ENCODE results near the gene NRG4.
A peak's percentile ranks its signal among the peaks of the same experiment; 100 is the strongest.
"Not testable (repeated sequence)": the region's sequence is repeated elsewhere in the genome, so short reads cannot be mapped to it uniquely, and the experiment has no call there.

The NRG4 gene

DNA sequence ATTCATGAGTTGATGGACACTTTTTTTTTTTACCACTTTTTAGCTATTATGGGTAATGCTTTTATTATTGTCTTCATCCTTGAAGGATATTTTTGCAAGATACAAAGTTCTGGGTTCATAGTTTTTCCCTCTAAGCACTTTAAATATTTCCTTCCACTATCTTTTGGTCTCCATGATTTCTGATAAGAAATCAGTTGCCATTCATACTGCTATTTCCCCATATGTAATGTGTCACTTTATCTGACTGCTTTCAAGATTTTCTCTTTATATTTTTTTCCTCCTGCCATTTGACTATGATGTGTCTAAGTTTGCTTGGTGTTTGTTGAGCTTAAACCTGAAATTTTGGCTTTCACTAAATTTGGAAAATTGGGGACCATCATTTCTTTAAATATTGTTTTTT, 19.3 kb downstream of the NRG4 start:
- no peak for DNase-seq

DNA sequence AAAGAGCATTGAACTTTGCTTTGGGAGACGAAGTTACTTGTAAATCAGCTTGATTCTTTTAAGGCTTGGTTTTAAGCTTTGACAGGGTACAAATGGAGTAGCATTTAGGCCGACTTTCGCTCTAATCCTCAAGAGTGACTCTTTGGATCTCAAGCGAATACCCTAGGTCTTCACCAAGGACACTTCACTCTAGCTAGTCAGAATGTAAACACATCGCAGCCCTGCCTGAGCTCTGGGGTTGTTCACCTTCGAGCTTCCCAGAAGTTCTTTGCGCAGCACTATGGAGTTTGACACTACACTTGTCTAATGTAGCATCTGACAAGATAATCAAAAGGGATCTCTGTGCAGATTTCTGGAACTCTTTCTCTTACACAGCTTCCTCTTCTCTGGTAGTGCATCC, 22.3 kb downstream of the NRG4 start:
- DNase-seq, result no peak

DNA sequence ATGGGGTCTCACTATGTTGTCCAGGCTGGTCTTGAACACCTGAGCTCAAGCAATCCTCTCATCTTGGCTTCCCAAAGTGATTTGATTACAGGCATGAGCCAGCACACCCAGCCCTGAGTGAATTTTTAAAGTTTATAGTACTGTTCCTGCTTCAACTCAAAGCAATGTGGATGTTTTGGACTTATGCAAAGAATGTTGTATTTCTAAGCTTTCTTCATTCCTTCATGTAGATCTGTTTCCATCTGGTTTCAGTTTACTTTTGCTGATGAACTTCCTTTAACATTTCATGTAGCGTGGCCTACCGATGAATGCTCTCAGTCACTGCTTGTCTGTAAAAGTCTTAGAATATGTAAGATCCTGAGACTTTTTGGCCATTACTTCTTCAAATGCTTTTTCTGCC, 23.2 kb downstream of the NRG4 start:
- DNase-seq, result no peak

DNA sequence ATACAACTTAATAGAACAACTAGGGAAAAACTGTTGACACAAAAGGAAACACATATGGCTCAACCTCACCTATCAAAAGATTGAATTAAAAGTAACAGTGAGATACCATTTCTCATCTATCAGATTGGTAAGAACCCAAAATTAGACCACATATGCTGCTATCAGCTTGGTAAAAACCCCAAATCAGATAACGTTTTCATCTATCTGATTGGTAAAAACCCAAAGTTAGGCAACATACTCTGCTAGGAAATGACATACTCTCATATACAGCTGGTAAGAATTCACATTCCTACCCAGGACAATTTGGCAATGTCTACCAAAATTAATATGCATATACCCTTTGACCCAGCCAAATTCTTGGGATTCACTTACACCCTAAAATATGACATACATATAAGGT, 26.3 kb downstream of the NRG4 start:
- DNase-seq, result peak in 1 of 5 experiments; percentile 58

DNA sequence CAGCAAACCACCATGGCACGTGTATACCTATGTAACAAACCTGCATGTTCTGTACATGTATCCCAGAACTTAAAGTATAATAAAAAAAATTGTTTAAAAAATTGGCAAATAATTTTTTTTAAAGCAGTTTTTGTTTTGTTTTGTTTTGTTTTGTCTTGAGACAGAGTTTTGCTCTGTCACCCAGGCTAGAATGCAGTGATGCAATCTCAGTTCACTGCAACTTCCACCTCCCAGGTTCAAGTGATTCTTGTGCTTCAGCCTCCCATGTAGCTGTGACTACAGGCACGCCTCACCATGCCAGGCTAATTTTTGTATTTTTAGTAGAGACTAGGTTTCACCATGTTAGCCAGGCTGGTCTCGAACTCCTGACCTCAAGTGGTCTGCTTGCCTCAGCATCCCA, 27.5 kb downstream of the NRG4 start:
- not testable (repeated sequence) for DNase-seq

DNA sequence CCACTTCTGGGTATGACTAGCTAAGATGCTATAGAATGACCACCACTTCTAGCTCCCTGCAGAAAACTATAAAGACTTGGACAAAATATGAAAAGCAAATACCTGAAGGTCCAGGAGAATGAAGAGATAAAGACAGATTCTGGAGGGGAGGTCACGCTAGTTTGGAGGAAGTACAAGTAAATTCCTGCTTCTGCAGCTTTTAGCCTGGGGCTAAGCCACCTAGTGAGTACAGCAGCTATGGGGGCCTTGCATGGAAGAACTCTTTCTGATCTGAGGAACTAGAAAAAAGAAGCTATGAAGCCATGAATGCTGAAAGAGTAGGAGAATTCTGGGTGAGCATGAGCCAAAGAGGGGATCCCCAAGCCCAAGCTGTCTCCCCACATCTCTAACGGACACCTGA, 29.8 kb downstream of the NRG4 start:
- DNase-seq, result no peak

DNA sequence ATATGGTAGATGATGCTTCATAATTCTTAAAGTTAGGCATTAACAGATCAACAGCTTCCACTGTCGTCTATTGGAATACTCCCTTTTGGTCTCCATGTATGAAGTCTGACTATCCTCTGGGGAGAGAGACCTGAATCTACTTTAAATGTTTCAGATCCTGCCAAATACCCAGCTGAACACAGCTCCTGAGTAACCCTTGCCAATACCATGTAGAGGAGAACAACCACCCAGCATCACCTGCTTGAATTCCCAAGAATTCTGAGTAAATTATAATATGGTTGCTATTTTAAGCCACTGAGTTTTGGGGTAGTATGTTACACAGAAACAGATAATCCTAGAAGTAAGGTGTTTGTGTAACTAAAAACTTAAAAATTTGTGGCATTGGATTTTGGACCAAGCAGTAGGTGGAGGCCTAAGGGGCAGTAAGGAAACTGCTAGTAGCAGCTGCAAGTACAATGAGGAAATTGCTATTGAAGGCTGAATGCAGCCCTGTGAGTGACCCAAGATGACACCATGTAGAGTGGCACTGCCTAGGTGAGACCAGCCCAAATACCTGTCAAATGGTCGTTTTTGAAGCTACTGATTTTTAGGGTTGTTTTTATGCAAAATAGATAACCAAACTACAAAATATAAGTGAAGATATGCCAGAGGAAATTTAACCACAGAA, 30.9 kb downstream of the NRG4 start:
- DNase-seq, result no peak

DNA sequence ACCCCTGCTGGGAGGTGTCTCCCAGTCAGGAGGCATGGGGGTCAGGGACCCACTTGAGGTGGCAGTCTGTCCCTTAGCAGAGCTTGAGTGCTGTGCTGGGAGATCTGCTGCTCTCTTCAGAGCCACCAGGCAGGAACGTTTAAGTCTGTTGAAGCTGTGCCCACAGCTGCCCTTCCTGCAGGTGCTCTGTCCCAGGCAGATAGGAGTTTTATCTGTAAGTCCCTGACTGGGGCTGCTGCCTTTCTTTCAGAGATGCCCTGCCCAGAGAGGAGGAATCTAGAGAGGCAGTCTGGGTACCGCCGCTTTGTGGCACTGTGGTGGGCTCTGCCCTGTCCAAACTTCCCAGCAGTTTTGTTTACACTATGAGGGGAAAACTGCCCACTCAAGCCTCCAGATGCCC, 35.5 kb downstream of the NRG4 start:
- DNase-seq, result not testable (repeated sequence)

DNA sequence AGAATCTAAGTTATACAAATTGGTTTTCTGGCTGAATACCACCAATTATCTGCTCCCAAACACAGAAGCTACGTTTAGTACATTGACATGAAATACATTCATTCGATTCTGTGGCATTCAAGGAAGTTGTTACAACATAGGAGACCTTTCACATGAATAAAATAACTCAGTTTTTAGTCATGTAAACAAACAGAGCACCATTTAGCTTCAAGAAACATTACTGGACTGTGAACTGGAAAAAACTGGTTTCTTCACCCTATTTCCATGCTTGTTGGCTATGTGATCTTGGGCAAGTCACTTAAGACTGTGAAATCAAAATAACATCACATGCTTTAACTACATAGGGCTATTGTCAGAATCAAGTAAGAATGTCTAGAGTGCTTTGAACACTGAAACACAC, 46.2 kb downstream of the NRG4 start:
- no peak for DNase-seq

DNA sequence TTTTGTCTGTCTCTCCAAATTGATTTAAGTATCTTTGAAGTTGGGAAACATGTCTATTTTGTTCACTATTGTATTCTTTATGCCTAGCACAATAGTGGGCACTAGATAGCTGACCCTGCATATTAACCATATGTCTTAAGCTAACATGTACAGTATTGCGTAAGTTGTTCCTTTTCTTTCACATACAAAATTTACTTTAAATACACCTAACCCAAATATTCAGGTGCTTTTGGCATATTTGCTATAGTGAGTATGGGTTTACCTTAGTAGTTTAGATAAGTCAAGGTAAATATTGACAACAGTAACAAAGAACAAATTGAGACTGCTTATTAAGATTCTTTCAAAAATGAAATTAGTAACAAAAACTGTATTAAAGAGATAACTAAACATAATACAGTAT, 50.9 kb downstream of the NRG4 start:
- DNase-seq, result no peak

DNA sequence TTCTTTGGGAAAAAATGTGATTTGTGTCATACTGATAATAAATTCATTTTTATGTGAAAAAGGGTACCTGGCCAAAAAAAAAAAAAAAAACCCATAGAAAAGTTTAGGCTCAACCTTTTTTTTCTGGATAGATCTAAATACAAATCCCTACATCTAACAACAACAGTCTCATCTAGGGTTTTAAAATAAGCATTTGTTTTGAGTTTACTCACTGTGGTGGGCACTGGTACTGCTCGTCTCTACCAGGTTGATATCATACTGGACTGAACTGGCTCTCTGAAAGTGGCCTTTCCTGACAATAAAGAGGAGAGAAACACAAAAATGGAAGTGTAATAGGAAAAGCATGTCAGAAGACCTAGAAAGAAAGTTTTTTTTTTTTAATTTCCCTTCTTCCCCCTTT, 56.5 kb downstream of the NRG4 start:
- DNase-seq, result no peak

DNA sequence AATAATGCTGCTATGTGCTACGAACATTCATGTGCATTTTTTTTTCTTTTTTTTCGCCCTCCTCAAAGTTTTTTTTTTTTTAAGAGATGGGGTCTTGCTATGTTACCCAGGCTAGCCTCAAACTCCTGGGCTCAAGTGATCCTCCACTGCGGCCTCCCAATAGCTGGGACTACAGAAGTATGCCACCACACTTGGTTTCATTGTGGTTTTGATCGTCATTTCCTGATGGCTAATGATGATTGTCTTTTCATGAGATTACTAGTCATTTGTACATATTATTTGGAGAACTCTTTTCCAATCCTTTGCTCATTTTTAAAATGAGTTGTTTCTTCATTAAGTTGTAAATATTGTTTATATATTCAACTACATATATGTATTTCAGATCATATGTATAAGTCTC, 59.7 kb downstream of the NRG4 start:
- DNase-seq, result peak in 1 of 5 experiments; percentile 42

DNA sequence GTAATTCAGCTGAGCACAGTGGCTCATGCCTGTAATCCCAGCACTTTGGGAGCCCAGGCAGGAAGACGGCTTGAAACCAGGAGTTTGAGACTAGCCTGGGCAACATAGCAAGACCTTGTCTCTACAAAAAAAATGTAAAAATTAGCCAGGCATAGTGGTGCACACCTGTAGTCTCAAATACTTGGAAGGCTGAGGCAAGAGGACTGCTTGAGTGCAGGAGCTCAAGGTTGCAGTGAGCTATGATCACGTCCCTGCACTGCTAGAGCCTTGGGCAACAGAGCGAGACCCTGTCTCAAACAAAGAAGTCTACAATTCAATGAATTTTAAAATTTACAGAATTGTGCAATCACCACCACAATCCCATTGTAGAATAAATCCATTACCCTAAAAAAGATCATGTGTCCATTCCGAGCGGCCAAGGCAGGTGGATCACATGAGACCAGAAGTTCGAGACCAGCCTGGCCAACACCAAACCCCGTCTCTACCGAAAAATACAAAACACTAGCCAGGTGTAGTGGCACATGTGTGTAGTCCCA, 63.4 kb downstream of the NRG4 start:
- no peak for DNase-seq

DNA sequence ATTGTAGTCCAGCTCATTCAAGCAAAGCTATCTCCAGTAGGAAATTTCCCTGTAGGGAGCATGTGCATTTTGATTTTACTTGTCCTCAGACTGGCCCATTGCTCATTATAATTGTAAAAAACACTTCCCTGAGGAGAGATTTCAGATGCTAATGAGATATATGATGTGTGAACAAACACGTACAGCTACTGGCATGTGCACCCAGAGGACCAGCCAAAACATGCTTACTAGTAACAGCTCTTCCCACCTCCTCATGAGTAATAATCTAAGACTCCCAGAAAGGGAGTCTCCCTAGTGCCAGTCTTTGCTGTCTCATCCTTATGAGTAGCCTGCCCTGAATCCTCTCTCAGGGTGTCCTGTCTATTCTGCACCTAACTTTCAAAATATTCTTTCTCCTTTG, 65.1 kb downstream of the NRG4 start:
- no peak for DNase-seq

DNA sequence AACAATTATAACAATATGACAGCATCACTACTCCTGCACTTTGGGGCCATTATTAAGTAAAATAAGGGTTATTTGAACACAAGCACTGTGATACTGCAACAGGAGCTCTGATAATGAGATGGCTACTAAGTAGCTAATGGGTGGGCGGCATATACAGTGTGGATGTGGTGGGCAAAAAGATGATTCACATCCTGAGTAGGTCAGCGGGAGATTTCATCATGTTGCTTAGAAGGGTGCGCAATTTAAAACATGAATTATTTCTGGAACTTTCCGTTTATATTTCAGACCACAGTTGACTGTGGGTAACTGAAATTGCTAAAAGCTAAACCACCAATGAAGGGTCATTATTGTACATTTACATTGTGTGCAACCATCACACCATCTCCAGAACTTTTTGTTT, 66.3 kb downstream of the NRG4 start:
- DNase-seq, result no peak

DNA sequence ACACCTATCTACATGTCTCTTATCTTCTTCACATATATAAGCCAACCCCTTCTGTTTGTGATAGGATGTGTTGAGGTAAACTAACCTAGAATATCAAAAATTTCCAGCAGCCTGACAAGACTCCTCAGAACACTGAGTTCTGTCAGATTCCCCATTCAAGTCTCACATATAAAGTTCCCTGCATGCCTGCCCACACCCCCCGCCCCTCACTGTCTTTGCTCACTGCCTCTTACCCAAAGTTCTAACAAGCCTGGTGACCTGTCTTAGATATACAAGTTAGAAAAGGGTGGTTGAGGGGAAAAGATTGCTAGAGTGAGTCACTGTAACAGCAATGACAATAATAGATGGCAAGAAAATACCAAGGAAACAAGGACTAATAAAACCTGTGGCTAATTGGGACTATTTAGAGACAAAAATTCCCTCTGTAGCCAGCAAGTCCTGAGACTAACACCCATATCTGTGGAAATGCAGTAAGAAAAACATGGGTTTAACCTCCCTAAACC, 68.5 kb downstream of the NRG4 start:
- no peak for DNase-seq

DNA sequence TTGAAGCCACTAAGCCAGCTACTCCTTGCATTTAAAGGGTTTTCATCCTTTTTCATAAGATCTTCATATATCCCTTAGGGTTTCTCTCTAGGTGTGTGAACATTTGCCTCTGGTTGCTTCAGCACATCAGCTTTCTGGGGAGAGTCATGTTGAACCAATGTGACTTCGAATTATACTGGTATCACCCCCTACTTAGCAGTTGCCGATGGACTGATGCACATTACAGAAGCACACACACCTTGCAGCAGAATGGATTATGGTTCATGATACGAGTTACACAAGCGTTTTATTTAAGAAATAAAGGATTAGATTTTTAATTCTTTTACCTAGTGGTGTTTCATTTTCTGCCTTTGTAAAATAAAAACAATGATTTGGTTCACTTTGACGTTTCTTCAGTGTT, 69.0 kb downstream of the NRG4 start:
- DNase-seq, result no peak

DNA sequence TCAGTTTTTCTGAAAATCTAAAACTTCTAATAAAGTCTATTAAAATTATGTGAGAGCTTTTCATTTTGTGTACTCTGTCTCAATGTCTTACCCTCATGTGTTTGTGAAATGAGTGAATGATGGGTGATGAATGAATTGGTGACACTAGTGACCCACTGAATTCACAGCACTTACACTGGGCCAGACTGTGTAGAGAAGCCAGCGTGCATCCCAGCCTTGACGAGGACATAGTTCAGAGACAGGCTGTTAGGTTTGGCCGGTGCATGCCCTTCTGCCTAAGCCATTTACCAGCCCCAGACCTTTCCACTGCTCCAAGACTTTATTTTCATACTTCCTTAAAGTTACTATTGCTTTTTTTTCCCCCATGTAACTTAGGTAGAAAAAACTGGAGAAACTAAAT, 69.8 kb downstream of the NRG4 start:
- no peak for DNase-seq

DNA sequence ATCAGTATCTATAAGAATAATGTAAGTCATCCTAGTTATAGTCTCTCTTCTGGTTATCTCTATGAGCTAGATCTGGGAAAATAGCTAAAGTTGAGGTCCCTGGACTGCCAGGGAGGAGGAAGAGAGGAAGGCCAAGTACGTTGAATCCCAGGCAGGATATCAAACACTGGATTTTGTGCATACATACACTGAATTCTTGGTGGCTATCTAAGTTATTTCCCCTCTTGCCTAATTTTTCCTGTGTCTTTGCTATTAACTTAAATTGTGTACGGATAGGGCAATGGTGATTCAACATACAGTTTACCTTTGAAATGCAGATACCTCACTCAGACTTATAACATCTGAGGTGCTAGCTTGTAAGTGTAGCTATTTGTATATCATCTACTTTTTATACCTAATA, 81.4 kb downstream of the NRG4 start:
- DNase-seq, result no peak

DNA sequence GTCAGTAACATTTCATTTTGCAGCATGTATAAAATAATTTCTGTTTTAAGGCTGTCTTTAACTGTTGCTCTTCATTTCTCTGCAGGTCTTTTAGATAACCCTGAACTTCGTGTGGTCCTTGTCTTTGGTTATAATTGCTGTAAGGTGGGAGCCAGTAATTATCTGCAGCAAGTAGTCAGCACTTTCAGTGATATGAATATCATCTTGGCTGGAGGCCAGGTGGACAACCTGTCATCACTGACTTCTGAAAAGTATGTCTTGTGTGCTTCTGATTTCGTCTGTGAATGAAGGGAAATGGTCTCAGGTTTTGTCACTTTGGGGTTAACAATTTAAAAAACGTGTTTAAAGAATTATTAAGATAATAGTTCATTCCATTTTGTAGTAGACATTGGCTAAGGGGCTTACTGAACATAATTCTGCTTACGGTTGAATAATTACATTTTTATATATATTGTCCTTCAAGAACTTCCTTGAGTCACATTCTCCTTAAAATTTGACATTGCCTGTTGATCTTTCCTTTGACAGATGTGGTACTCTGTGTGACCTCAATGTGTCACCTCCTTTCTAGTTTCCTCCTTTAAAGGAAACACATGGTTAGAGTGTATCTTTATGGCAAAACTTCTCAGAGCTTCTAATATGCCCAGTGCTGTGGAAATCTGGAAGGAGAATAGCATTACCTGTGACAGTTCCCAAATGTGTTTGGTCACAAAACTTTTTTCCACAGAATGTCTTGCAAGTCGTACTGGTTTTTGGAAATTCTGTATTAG, 82.2 kb downstream of the NRG4 start:
- no peak for DNase-seq

DNA sequence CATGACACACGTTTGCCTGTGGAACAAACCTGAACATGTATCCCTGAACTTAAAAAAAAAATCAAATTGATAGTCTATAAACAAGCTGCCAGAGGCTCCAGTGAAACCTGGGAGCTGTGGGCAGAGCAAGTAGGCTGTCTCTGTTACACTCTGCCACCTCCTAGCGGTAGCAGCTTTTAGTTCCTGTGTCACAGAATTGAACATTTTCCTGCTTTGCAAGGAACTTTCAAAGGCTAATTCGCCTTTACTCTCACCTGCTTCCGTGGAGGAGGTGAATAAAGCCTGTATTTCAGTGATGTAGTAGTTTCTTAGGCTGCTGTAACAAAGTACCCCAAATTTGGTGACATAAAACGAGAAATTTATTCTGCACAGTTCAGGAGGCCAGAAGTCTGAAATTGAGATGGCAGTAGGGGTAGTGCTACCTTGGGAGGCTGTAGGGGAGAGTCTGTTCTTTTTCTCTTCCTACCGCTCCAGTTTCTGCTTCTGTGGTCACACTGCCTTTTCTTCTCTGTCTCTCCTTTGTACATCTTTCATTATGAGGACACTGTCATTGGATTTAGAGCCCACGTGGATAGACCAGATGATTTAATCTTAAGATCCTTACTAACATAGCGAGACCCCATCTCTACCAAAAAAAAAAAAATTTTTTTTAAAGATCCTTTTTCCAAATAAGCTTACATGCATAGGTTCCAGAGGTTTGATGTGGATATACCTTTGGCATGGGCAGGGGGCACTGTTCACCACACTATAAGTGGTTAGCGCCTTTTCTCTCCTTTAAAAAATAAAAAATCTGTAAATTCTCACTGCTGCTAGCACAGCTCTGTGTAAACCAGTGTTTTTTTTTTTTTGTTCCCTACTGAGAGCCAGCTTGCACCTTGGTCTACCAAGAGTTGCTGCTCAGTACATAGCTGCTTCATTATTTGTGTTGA, 83.3 kb downstream of the NRG4 start:
- DNase-seq, result peak in 1 of 5 experiments; percentile 7

DNA sequence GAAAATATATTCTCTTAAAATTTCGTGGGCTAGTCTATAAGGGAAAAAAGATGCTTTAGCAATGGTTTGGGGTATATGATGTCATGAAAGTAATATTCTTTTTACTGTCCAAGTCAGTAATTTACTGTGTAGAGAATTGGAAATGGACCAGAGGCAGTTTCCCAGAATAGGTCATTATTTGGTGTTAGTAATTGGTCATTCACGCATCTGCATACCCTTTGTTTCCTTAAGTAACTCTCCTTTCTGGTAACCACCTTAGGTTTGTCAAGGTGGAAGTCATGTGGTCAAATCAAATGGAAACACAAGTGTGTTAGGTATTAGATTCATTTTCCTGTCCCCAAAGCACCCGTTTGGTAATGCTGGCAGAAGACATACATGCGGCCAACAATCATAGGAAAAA, 84.6 kb downstream of the NRG4 start:
- DNase-seq, result no peak

DNA sequence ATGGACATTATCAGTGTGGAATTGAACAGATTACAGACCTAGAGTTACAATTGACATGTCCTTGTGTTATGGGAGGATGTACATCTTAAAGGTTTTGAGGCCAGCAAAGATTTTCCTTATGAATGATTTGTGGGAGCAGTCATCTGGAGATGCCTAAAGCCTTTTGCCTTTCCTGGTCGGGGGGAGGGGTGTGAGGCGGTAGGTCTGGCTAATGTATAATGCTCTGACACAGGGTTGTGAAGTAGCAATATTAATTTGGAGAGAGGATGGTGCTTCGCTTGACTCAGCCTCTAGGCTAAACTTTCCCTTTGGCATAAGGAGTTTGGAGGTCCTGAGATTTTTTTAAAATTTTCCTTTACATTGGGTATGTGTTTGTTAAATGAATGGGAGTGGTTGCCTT, 85.3 kb downstream of the NRG4 start:
- no peak for DNase-seq
